Ishikawa (cell line): ENCODE measurements around the gene VSNL1.

Experiments used
- CEBPB ChIP-seq: IDR thresholded peaks from 2 replicates; pipeline ENCODE4 v1.6.1; 2012
- CREB1 ChIP-seq: IDR thresholded peaks from 2 replicates; pipeline ENCODE4 v1.6.1; 2012; ENCODE audit warnings: low read depth
- EGR1 ChIP-seq: IDR thresholded peaks from 2 replicates; pipeline ENCODE4 v1.6.1; 2012
- EP300 ChIP-seq: IDR thresholded peaks from 2 replicates; pipeline ENCODE4 v1.6.1; 2012; ENCODE audit warnings: borderline replicate concordance
- FOXM1 ChIP-seq: IDR thresholded peaks from 2 replicates; pipeline ENCODE4 v1.6.1; 2012; ENCODE audit warnings: low read depth, borderline replicate concordance
- NFIC ChIP-seq: IDR thresholded peaks from 2 replicates; pipeline ENCODE4 v1.6.1; 2012
- RAD21 ChIP-seq: IDR thresholded peaks from 2 replicates; pipeline ENCODE4 v1.6.1; 2012; ENCODE audit warnings: low read depth
- TAF1 ChIP-seq: IDR thresholded peaks from 2 replicates; pipeline ENCODE4 v1.6.1; 2012; ENCODE audit warnings: low read depth, mild to moderate bottlenecking
- TCF12 ChIP-seq: IDR thresholded peaks from 2 replicates; pipeline ENCODE4 v1.6.1; 2012; ENCODE audit warnings: low read depth
- TEAD4 ChIP-seq: IDR thresholded peaks from 2 replicates; pipeline ENCODE4 v1.6.1; 2012
- YY1 ChIP-seq: IDR thresholded peaks from 2 replicates; pipeline ENCODE4 v1.6.1; 2012; ENCODE audit warnings: low read depth
- ZBTB7A ChIP-seq: IDR thresholded peaks from 2 replicates; pipeline ENCODE4 v1.6.1; 2012; ENCODE audit warnings: low read depth
- TF ChIP-seq, protein P1 (sequence below): IDR thresholded peaks from 2 replicates; pipeline ENCODE4 v1.6.1; 2012
- TF ChIP-seq, protein P2 (sequence below): IDR thresholded peaks from 2 replicates; pipeline ENCODE4 v1.6.1; 2012
- TF ChIP-seq, protein P3 (sequence below): IDR thresholded peaks from 2 replicates; pipeline ENCODE4 v1.6.1; 2012; ENCODE audit warnings: low read depth, mild to moderate bottlenecking

VSNL1 gene

DNA sequence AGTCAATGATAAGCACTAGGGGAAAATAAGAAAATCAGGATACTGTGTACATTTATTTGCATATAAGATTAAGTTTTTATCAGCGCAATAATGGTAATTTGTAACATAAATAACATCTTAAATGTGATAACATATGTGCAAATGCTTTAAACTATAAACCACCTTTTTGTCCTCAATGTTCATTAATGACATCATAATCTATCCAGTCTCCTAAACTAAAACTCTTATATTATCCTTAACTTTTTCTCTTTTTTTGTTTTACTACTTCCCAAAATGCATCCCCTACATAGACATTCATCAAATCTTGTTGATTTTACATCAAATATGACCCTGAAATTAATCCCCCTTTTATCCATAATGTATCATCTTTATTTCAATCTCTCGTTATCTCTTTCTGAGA lies 18.9 kb upstream of the VSNL1 start:
- TF ChIP-seq TEAD4 (no peak), YY1 (no peak), CEBPB (no peak), TAF1 (no peak), EP300 (no peak), NFIC (no peak), EGR1 (no peak), RAD21 (no peak), TCF12 (no peak), CREB1 (no peak), FOXM1 (no peak), ZBTB7A (no peak)
- TF ChIP-seq, protein P1, sequence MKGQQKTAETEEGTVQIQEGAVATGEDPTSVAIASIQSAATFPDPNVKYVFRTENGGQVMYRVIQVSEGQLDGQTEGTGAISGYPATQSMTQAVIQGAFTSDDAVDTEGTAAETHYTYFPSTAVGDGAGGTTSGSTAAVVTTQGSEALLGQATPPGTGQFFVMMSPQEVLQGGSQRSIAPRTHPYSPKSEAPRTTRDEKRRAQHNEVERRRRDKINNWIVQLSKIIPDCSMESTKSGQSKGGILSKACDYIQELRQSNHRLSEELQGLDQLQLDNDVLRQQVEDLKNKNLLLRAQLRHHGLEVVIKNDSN, result no peak
- TF ChIP-seq, protein P2, sequence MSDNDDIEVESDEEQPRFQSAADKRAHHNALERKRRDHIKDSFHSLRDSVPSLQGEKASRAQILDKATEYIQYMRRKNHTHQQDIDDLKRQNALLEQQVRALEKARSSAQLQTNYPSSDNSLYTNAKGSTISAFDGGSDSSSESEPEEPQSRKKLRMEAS, result no peak
- TF ChIP-seq, protein P3, sequence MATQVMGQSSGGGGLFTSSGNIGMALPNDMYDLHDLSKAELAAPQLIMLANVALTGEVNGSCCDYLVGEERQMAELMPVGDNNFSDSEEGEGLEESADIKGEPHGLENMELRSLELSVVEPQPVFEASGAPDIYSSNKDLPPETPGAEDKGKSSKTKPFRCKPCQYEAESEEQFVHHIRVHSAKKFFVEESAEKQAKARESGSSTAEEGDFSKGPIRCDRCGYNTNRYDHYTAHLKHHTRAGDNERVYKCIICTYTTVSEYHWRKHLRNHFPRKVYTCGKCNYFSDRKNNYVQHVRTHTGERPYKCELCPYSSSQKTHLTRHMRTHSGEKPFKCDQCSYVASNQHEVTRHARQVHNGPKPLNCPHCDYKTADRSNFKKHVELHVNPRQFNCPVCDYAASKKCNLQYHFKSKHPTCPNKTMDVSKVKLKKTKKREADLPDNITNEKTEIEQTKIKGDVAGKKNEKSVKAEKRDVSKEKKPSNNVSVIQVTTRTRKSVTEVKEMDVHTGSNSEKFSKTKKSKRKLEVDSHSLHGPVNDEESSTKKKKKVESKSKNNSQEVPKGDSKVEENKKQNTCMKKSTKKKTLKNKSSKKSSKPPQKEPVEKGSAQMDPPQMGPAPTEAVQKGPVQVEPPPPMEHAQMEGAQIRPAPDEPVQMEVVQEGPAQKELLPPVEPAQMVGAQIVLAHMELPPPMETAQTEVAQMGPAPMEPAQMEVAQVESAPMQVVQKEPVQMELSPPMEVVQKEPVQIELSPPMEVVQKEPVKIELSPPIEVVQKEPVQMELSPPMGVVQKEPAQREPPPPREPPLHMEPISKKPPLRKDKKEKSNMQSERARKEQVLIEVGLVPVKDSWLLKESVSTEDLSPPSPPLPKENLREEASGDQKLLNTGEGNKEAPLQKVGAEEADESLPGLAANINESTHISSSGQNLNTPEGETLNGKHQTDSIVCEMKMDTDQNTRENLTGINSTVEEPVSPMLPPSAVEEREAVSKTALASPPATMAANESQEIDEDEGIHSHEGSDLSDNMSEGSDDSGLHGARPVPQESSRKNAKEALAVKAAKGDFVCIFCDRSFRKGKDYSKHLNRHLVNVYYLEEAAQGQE, result no peak

- TF ChIP-seq TCF12, result no peak
- TF ChIP-seq, protein P2, result no peak
- TF ChIP-seq, protein P1, result no peak
- no peak for TF ChIP-seq NFIC
- TF ChIP-seq CEBPB, result no peak
- no peak for TF ChIP-seq ZBTB7A
- TF ChIP-seq EGR1, result no peak
- no peak for TF ChIP-seq TAF1
- no peak for TF ChIP-seq TEAD4
- no peak for TF ChIP-seq CREB1
- TF ChIP-seq, protein P3, result no peak
- TF ChIP-seq EP300, result no peak
- no peak for TF ChIP-seq YY1
Measured at GRCh38 chr2:17522303-17522702, 18.2 kb upstream of the VSNL1 start.

DNA sequence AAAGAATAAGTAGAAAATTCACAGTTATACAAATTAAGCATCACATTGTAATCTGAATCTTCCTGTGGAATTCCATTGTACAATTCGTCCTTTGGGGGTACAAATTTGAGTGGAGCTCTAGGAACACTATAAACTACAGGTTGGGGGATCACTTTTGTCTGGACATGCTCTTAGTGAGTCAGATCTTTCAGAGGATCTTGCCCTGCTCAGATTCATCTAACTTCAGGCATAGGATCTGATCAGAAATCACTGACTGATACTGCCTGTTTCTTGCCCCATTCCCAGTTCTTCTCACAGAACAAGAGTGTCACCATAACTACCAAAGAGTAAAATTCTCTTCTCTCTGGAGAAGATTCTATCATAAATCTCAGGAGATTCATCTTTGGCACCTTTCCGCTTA lies 10.7 kb upstream of the VSNL1 start:
- TF ChIP-seq EP300 (no peak), TCF12 (no peak), TAF1 (no peak), RAD21 (no peak), YY1 (no peak), ZBTB7A (no peak), NFIC (no peak)
- TF ChIP-seq, protein P3, result no peak

DNA sequence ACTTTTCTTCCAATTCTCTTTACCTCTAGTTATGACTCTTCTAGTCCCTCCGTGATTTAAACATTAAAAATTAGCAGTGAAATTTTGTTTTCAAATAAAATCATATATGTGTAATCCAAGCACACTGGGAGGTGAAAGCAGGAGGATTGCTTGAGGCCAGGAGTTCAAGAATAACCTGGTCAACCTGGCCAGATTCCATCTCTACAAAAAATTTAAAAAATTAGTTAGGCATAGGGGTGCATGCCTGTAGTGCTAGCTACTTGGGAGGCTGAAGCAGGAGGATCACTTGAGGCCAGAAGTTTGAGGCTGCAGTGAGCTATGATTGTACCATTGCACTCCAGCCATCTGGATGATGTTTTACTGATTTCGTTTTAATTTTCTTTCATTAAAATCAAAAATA lies 7.0 kb upstream of the VSNL1 start:
- no peak for TF ChIP-seq TEAD4
- TF ChIP-seq NFIC, result no peak
- no peak for TF ChIP-seq RAD21
- no peak for TF ChIP-seq CEBPB
- TF ChIP-seq, protein P3, result no peak
- no peak for TF ChIP-seq EGR1
- no peak for TF ChIP-seq TCF12
- TF ChIP-seq, protein P1, result no peak
- no peak for TF ChIP-seq YY1
- TF ChIP-seq, protein P2, result no peak
- TF ChIP-seq TAF1, result no peak
- no peak for TF ChIP-seq EP300
- no peak for TF ChIP-seq CREB1
- TF ChIP-seq ZBTB7A, result no peak
- TF ChIP-seq FOXM1, result no peak
